Brain microvascular endothelial cell (primary cell): ENCODE measurements around the gene ARMC9.
A peak's percentile ranks its signal among the peaks of the same experiment; 100 is the strongest.
"Not testable (repeated sequence)": the region's sequence is repeated elsewhere in the genome, so short reads cannot be mapped to it uniquely, and the experiment has no call there.

ENCODE experiments used
- DNase-seq: peaks from one replicate; pipeline ENCODE4 v3.0.0-alpha.2; 2020
- H3K27ac ChIP-seq: fragments of 250-450 bp; sonication (Bioruptor Pico); 2 replicates; pipeline ENCODE4 v1.5.1; 2020; ENCODE audit warnings: mild to moderate bottlenecking, moderate library complexity
- H3K27me3 ChIP-seq: fragments of 250-450 bp; sonication (Bioruptor Pico); replicated peaks from 2 replicates; pipeline ENCODE4 v1.5.1; 2020; ENCODE audit warnings: mild to moderate bottlenecking
- H3K36me3 ChIP-seq: fragments of 250-450 bp; sonication (Bioruptor Pico); replicated peaks from 2 replicates; pipeline ENCODE4 v1.5.1; 2020; ENCODE audit warnings: mild to moderate bottlenecking
- H3K4me3 ChIP-seq: 2 replicates; pipeline ENCODE4 v1.5.1; 2011; ENCODE audit warnings: low read depth, mild to moderate bottlenecking, control low read depth, low read length, moderate library complexity
- in situ Hi-C: cut with HindIII; loops from 2 replicates; pipeline ENCODE4 v1.10.0; 2017; ENCODE audit warnings: low sequenced_read_pairs, low pct_ligation_motif_present
- TF ChIP-seq, protein P1 (sequence below): IDR thresholded peaks from 2 replicates; pipeline ENCODE4 v1.5.1; 2011; ENCODE audit warnings: low read depth, mild to moderate bottlenecking, moderate library complexity, low read length, control low read depth, inconsistent platforms; ENCODE audit errors: missing control alignments

Gene ARMC9

GRCh38 chr2:231300020-231300721 is 101.7 kb downstream of the ARMC9 start:
- DNase-seq: no peak
- TF ChIP-seq, protein P1, sequence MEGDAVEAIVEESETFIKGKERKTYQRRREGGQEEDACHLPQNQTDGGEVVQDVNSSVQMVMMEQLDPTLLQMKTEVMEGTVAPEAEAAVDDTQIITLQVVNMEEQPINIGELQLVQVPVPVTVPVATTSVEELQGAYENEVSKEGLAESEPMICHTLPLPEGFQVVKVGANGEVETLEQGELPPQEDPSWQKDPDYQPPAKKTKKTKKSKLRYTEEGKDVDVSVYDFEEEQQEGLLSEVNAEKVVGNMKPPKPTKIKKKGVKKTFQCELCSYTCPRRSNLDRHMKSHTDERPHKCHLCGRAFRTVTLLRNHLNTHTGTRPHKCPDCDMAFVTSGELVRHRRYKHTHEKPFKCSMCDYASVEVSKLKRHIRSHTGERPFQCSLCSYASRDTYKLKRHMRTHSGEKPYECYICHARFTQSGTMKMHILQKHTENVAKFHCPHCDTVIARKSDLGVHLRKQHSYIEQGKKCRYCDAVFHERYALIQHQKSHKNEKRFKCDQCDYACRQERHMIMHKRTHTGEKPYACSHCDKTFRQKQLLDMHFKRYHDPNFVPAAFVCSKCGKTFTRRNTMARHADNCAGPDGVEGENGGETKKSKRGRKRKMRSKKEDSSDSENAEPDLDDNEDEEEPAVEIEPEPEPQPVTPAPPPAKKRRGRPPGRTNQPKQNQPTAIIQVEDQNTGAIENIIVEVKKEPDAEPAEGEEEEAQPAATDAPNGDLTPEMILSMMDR: peak; percentile 3
- no peak overlapping the region for H3K27ac ChIP-seq
- peaks cover 17% of the 10 kb centered on the region for H3K36me3 ChIP-seq
- in situ Hi-C loops: loop anchor here (25.0 kb wide), 1 partner anchor 112 kb away; no protein-coding TSS in a partner anchor
- no peaks in the 10 kb centered on the region for H3K27me3 ChIP-seq
- no peak overlapping the region for H3K4me3 ChIP-seq

GRCh38 chr2:231300722-231301076 is 102.3 kb downstream of the ARMC9 start:
- Histone ChIP-seq H3K36me3 (peaks cover 15% of the 10 kb centered on the region), H3K4me3 (no peak overlapping the region), H3K27ac (no peak overlapping the region), H3K27me3 (no peaks in the 10 kb centered on the region)
- DNase-seq: no peak
- in situ Hi-C loops: loop anchor here (25.0 kb wide), 1 partner anchor 112 kb away; no protein-coding TSS in a partner anchor
- TF ChIP-seq, protein P1: no peak

- H3K27ac ChIP-seq, DNase-seq, H3K27me3 ChIP-seq, H3K4me3 ChIP-seq: not testable (repeated sequence)
- in situ Hi-C loops: loop anchor here (25.0 kb wide), 1 partner anchor 108 kb away; no protein-coding TSS in a partner anchor
- peaks cover 11% of the 10 kb centered on the region for H3K36me3 ChIP-seq
These were observed 105.8 kb downstream of the ARMC9 start for GRCh38 chr2:231304259-231304658.

GRCh38 chr2:231305221-231305620 is 106.8 kb downstream of the ARMC9 start:
- Histone ChIP-seq H3K36me3 (peaks cover 11% of the 10 kb centered on the region), H3K27ac (no peak overlapping the region), H3K4me3 (no peak overlapping the region), H3K27me3 (no peaks in the 10 kb centered on the region)
- DNase-seq: no peak
- TF ChIP-seq, protein P1: no peak
- in situ Hi-C loops: loop anchor here (25.0 kb wide), 1 partner anchor 107 kb away; no protein-coding TSS in a partner anchor

GRCh38 chr2:231306791-231307393 is 108.5 kb downstream of the ARMC9 start:
- no peak for DNase-seq
- no peak overlapping the region for H3K27ac ChIP-seq
- H3K36me3 ChIP-seq: peaks cover 11% of the 10 kb centered on the region
- H3K27me3 ChIP-seq: no peaks in the 10 kb centered on the region
- in situ Hi-C loops: loop anchor here (25.0 kb wide), 1 partner anchor 105 kb away; no protein-coding TSS in a partner anchor
- TF ChIP-seq, protein P1: no peak
- no peak overlapping the region for H3K4me3 ChIP-seq

DNA sequence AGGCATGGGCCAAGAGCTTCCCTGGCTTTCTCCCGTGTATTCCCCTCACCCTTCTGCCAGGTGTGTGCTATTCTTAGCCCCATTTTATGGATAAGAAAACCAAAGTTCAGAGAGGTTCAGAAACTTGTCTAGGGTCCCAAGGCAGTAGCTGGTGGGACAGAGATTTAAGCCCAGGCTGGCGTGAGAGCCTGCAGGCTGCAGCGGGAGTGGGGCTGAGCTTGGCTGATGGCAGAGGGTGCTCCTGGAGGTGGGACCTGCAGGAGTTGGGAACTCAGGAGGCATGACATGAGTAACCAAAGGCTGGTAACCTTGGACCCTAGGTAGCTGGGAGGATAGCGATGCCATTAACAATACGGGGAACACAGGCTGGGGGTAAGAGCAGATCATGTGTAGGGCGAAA is 109.8 kb downstream of the ARMC9 start:
- Histone ChIP-seq H3K27me3 (no peaks in the 10 kb centered on the region), H3K27ac (no peak overlapping the region), H3K36me3 (peaks cover 11% of the 10 kb centered on the region), H3K4me3 (no peak overlapping the region)
- TF ChIP-seq, protein P1: no peak
- DNase-seq: no peak
- in situ Hi-C loops: loop anchor here (25.0 kb wide), 1 partner anchor 104 kb away; no protein-coding TSS in a partner anchor
